Fibroblast of skin of back (primary cell): ENCODE data around the gene DEAF1.

Source experiments
- DNase-seq: peaks from one replicate; pipeline ENCODE4 v3.0.0-alpha.2; 2013

DEAF1 gene

DNA sequence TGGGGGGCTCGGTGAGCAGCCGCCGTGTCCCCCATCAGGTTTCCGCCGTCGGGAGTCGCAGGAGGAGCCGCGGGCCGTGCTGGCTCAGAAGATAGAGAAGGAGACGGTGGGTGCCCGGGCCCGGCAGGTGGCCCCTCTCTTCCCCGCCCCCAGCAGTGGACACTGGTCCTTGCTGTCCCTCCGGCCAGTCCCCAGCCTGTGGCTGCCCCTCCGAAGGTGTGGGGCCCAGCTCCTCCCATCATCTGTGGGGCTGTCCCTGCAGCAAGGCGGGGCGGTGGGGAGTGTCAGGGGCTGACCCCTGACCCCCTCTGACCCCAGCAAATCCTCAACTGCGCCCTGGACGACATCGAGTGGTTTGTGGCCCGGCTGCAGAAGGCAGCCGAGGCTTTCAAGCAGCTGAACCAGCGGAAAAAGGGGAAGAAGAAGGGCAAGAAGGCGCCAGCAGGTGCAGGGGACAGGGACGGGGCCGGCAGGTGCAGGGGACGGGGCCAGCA, 26.3 kb upstream of the DEAF1 start:
- no peak for DNase-seq

DNA sequence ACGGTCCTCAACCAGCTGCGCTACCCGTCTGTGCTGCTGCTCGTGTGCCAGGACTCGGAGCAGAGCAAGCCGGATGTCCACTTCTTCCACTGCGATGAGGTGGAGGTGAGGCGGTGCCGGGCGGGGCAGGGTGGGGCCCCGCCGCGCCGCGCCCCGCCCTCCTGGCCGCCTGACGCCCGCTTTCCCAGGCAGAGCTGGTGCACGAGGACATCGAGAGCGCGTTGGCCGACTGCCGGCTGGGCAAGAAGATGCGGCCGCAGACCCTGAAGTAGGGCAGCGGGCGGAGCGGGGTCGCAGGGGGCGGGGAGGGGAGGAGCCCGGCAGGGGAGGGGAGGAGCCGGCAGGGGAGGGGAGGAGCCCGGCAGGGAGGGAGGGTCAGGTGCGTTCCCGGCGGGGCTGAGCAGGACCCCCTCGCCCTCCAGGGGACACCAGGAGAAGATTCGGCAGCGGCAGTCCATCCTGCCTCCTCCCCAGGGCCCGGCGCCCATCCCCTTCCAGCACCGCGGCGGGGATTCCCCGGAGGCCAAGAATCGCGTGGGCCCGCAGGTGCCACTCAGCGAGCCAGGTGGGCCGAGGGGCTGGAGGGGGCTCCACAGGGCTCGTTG, 25.7 kb upstream of the DEAF1 start:
- DNase-seq = no peak

DNA sequence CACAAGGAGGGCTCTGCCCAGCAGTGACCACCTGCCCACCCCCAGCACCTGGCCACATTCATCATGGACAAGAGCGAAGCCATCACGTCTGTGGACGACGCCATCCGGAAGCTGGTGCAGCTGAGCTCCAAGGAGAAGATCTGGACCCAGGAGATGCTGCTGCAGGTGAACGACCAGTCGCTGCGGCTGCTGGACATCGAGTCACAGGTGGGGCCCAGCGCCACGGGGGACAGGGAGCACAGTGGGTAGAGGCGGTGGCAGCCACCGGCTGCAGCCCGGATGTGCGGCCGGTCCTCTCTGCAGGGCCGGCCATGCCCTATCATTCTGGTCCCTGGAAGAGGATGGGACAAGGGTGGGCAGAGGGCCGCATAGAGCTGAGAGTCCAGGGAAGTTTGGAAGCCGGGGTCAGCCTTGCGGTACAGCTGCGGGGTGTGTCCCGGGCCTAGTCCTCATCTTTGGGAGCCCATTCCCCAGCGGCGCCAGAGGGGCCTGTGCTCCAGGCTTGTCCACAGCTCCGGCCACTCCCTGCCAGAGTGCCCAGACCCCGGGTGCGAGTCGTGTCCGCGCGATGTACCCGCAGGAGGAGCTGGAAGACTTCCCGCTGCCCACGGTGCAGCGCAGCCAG, 25.1 kb upstream of the DEAF1 start:
- DNase-seq = no peak

DNA sequence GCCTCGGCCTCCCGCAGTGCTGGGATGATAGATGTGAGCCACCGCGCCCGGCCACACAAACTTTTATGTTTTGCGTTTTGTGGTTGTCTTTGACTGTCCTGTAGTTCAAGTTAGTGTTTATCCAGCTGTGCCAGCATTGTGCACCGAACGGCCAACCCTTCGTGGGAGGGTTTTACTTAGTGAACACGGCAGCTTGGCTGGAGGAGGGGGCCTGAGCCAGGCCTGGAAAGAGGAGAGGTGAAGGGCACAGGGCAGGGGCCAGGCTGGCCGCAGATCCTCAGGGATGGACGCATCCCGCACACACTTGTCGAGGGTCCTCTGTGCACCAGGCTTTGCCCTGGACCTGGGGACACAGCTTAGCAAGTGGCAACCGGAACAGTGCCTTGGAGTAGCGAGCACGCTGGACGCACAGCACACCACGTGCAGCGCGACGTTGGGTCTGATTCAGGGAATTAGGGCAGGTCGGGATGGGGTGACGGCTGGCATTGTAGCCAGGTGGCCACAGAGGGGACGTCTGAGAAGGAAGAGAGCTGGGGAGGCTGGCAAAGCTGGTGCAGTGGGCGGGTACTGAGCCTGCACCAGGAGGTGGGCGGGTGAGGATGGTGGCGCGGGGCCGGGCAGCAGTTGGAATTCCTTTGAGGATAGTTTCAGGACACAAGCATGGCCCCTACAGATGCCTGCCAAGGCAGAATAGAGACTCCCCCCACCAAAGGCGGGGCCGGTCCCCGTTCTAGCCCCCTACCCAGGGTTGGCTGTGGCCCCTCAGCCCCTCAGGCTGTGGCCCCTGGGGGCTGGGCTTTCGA, 24.4 kb upstream of the DEAF1 start:
- no peak for DNase-seq

DNA sequence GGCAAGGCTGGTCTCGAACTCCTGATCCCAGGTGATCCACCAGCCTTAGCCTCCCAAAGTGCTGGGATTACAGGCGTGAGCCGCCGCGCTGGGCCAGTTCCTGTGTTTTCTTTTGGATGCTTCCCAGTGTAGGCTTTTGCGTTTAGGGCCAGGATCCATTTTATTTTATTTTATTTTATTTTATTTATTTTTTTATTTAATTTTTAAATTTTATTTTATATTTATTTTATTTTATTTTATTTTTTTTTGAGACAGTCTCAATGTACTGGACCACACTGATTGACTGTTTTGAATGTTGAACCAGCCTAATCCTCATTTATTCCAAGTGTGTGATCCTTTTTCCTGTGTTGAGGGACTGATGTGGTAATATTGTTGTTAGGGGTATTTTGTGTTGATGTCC, 19.4 kb upstream of the DEAF1 start:
- no peak for DNase-seq

DNA sequence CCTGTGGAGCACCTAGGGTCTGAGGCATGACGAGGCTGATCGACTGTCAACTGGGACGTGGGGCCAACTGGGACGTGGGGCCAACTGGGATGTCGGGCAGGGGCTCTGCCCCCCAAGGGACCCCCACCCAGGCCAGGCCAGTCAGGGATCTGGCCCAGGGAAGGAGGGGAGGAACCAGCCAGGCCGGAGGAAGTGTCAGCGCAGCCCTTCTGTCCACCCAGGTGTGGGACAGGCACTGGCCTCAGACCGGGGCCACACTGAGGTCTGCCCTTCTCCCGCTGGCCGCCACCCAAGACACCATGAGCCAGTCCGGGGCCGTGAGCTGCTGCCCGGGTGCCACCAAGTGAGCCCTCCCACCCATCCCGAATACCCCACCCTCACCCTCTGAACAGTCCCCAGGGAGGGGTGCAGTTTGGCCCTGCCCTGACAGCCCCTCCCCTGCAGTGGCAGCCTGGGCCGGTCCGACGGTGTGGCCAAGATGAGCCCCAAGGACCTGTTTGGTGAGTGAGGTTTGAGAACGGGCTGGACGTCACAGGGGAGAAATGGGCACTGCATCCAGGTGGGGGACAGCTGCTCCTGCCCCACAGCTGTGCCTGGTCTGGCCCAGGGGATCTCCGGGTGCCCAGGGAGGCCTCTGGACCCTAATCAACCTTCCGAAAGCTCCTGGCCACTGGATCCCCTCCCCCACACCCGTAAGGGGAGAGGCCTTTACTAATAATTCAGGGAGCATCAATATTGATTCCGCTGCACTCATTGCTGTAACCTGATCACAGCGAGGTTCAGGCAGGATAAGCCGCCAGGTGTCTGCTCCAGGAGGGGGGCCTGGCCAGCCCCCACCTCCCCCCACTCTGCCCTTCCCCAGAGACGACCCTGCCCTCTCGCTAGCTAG, 14.3 kb upstream of the DEAF1 start:
- no peak for DNase-seq

DNA sequence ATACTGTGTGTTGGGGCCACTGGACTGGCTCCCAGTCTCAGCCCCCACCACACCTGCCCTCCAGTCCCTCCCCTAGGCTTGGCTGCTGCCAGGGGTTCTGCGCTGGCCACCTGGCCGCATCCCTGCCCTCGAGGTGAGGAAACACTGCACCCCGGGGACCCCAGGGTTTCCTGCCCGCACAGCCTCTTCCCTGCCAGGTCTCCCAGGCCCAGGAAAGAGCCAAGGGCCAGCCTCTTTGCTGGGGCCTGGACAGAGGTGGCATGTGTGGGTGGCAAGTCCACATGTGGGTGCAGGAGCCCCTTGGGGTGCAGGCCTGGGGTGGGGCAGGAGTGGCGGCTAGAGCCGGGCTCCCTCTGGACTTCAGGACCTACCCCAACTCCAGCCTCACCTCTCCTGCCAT, 13.5 kb upstream of the DEAF1 start:
- no peak for DNase-seq

DNA sequence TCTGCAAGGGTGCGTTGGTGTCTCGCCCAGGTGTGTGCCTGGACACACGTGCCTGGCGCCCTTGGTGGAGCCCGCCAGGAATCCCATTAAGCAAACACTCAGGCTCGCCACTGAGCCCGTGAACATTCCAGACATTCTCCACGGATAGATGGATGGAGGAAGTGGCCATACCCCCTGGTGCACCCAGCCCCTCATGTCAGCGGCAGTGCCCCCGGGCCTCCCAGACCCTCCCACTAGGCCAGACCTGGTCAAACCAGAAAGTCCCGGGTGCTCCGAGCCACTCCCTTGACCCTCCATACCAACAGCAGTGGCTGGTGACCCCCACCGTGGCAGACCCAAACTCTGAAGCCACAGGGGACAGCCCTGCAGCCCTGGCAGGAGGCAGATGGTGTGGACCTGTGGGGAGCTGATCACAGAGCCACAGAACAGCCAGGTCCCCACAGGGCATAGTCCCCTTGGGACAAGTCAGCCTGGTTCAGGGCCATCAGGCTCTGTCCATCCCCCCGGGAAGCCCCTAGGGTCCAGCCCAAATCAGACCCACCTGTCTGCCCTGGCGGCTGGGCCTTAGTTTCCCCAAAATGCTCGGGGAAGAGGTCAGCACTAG, 12.9 kb upstream of the DEAF1 start:
- DNase-seq = no peak

DNA sequence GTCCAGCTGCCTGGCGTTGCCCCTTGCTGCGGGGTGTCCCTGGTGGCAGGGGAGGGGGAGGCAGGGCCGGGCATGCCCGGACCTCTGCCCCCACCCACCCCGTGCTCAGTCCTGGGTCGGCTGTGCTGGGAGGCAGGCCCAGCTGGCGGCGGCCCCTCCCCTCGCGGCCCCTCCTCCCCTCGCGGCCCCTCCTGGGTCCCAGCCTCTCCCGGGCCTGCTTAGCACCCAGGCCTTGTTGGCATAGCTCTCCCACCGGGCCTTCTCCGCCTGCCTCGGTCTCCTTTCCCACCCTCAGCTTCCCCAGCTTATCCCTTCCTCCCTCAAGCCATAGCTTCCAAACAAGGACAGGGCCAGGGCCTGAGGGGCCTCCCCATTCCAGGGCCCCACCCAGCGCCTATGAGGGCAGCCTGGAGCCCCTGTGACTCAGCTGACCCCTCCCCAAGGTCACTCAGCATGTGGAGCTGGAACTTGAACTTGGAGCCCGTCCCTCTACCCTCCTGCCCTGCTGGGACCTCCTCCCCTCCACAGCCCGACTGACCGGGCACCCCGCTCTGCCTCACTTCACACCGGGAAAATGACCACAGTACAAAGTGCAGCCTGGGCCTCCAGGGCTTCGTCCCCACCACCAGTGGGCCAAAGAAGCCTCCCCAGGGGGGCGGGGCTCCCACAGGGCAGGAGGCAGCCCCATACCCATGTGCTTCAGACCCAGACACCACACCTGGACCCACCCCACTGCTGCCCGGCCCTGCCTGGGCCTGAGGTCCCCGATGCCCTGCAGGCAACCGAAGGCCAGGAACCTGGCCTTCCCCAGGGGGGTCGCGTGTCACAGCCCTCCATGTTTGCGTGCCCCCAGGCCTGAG, 12.2 kb upstream of the DEAF1 start:
- DNase-seq = peak; percentile 44

DNA sequence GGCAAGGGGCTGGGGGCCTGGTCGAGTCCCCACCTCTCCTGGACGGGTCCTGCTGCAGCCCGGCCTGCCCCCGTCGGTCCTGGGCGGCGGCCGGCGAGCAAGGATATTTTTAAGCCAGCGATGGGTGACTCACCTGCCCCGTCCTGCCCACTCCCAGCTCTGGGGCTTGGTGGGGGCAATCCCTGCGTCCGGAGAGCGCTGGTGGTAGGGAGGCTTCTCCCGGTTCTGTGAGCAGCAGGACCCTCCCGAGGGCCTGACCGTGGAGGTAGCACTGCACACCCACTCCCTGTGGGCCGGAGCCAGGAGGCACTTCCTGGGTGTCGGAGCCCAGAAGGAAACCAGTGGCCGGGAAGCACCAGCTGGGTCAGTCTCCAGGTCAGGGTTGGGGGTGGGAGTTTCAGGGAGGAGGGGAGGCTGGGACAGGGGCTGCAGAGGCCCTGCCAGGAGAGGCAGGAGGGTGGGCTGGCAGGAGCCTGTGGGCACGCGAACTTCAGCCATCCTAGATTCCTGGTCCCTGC, 11.5 kb upstream of the DEAF1 start:
- DNase-seq = peak; percentile 56

DNA sequence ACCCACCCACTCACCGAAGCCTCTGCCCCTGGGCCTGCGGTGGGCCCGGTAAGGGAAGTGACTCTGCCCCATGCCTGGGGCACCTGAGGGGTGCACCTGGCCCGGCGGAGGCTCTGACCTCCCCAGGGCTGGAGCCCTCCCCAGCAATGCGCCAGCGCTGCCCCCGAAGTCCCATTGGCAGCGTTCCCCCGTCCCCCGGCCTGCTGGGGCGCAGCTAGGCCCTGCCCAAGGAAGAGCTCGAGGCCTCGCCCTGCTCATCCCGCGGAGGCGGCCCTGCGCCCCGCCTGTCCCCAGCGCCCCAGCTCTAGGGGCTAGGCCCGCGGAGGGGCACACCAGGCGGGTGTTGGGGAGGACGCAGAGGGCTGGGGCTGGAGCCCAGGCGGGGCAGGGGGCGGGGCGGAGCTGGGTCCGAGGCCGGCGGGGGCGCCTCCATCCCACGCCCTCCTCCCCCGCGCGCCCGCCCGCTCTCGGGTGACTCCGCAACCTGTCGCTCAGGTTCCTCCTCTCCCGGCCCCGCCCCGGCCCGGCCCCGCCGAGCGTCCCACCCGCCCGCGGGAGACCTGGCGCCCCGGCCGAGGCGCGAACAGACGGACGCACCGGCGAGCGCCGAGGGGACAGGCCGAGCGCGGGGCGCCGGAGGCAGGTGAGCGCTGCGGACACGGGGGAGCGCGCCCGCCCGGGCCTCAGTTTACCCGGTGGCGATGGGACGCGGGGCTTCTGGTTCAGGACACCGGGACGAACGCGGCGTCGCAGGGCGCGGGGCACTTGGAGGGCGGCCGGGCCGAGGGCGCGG, 10.8 kb upstream of the DEAF1 start, which contains the start of gene EPS8L2:
EPS8L2 (plus strand) TSS at position 586 of the 793 bp plus-strand sequence. CDS start 3,177 bp downstream, outside the sequence.
- DNase-seq = no peak

DNA sequence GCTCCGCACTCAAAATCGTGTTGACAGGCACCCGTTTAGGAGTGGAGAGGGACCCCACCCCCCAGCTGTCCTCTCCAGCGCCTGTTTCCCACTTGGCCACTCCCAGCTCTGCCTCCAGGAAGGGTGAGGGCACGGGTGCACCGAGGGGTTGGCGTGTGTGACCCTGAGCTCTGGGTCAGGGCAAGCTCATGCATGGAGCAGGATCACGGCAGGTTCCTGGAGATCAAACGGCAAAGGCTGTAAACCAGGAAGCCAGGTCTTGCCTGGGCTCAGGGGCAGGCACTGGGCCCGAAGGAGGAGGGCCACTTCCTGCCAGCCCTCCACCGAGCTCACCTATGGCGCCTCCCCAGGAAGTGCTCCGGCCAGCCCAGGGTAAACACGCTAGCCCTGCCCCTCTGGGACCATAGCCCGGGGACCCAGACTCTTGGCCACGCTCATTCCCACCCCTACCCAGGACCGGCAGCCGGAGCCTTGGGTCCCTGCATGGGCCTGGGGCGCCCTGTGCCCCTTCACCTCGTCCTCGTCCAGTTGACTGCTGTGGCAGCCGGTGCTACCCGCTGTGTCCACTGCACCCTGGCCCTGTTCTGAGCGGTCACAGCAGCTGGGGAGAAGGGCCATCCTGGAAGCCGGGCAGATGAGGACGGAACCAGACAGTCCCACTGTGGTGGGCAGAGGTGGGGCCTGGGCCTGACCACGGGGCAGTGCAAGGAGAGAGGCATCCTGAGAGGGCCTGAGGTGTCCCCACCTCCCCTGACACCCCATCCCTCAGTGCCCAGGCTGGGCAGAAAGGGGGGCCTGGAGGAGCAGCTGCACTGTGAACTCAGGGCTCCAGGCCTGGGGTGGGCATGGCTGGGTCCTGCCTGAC, 10.0 kb upstream of the DEAF1 start:
- DNase-seq = no peak

DNA sequence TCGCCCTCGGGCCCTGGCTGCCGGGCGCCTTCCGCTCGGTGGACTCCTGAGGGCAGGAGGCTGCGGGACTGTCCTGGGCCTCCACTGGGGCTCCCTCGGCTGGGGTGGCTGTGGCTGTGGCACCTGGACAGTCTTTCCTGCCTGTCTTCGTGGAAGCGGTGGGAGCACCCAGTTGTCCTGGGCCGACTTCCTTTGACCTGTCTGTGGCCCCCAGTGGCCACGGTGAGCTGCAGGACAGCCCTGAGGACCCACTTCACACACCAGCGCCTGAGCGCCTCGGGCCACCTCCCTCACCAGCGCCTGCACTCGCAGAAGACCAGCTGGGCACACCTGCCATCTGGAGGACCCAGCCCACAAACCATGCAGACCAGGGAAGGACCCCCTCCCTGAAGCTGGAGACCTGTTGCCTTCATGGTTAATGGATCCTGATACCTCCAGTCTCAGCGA, 9.2 kb upstream of the DEAF1 start:
- DNase-seq = no peak

DNA sequence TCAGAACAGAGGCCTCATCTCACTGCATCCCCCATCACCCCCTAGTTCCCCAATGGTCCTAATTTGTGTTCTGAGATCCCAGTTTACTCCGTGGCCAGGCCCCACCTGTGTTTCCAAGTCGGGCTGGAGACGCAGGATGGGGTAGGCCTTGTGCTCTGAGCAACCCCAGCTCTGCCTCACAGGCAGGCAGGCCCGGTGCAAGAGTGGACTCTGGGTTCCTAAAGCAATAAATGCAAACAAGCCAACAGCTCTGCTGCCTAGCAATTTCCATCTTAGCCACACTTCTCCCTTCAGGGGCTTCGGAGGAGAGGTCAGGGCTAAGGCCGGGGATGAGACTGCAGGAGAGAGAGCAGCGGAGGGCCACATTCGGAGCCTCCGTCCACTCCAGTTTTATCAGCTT, 8.5 kb upstream of the DEAF1 start:
- no peak for DNase-seq

DNA sequence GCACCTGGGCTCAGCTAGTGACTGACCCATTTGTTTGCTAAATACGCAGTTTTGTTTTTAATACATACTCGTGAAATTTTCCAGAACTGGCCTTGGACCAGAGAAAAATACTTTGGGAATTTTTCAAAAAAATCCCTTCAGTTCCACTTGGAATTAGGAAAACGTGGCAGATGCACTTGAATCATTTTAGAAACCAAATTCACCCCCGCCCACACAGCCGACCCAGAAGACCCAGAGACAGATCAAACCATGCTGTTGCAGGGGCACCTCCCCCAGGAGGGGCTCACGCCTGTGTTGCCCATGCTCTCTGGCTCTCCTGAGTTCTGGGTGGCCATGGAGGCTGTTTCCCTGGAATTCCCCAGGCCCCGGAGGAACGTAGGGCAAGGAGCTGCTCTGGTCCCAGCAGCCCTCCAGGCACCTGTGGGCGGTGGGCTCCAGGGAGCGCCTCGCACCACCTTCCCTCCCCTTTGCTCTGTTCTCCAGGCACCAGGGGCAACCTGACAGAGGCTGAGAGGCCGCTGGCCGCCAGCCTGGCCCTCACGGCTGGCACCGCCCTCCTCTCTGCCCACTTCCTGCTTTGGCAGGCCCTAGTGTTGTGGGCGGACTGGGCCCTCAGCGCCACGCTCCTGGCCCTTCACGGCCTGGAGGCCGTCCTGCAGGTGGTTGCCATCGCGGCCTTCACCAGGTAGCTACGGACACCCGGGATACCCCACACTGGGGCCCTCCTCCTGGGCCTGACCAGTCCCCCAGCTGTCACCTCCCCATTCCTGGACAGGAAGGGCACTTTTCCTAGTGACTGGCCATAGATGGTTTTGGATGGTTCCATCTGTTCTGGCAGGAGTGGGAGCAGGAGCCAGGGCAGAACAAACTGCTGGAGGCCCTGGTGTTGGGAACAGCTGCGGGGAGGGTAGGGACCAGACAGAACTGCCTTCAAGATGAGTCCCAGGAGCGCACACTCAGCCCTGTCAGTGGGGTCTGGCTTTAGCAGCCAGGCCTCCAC, 7.7 kb upstream of the DEAF1 start:
- no peak for DNase-seq

DNA sequence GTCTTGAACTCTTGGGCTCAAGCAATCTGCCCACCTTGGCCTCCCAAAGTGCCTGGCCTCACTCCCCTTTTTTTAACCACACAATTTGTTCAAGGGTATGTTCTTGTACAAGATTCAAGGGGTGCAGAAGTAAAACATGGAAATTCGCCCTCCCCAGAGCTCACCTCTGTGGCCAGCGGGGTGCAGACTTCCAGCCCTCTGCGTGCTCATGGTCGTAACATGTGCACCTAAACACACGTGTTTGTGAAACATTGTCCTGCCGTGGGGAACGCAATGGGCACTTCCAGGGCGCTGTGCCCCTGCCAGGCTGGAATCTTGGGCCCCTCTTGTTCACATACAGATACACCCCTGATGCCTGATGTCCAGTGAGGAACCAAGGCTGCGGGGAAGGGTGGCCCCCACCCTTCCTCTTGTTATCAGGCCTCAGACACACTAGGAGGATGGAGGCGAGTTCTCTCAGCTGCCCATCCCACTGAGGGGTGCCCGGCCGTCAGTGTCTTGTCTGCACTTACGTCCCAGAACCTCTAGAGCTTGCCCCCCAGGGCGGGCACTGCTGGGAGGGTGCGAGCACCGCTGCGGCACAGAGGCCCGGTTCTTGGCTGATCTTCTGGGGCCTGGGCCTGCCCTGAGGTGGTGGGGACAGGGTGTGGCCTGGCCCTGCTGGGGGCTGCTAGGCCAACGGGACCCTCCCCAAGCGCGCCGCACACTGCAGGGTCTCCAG, 6.9 kb upstream of the DEAF1 start:
- DNase-seq = no peak

DNA sequence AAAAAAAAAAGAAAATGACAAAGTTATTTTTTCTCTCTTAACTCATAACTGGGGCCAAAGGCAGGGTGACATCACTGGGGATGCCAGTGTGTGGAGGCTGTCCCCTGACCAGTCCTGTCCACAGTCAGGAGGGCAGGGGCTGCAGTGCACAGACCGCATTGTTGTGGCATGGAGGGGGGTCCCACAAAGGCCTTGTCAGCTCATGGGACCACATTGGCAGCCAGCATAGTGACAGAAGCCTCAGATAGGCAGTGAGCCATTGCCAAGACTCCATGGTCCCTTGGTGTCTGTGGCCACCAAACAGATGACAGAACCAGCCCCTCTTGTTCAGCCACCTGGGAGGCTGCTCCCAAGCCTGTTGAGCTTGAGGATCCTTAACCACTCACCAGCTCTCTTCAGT, 4.7 kb upstream of the DEAF1 start:
- DNase-seq = no peak
